ENCODE data around the gene APPBP2.
"Not testable (repeated sequence)": the region's sequence is repeated elsewhere in the genome, so short reads cannot be mapped to it uniquely, and the experiment has no call there.

DNA sequence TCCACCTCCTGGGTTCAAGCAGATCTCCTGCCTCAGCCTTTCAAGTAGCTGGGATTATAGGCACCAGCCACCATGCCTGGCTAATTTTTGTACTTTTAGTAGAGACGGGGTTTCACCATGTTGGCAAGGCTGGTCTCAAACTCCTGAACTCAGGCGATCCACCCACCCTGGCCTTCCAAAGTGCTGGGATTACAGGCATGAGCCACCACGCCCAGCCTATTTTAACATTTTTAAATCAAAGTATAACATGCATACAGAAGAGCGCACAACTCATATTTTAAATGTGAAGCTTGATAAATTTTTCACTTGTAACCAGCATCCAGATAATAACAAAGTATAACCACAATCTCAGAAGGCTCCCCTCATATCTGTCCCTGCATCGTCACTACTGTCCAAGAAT is 10.8 kb downstream of the APPBP2 start:
- TF ChIP-seq, protein P1, sequence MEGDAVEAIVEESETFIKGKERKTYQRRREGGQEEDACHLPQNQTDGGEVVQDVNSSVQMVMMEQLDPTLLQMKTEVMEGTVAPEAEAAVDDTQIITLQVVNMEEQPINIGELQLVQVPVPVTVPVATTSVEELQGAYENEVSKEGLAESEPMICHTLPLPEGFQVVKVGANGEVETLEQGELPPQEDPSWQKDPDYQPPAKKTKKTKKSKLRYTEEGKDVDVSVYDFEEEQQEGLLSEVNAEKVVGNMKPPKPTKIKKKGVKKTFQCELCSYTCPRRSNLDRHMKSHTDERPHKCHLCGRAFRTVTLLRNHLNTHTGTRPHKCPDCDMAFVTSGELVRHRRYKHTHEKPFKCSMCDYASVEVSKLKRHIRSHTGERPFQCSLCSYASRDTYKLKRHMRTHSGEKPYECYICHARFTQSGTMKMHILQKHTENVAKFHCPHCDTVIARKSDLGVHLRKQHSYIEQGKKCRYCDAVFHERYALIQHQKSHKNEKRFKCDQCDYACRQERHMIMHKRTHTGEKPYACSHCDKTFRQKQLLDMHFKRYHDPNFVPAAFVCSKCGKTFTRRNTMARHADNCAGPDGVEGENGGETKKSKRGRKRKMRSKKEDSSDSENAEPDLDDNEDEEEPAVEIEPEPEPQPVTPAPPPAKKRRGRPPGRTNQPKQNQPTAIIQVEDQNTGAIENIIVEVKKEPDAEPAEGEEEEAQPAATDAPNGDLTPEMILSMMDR (IDR thresholded peaks at IDR 0.05), result not testable (repeated sequence)
- TF ChIP-seq EP300, POLR2A, POLR2AphosphoS5 (IDR thresholded peaks at IDR 0.05): not testable (repeated sequence)
